Thoracic aorta endothelial cell (primary cell): ENCODE results near the gene DZIP1. TPM values are rescaled to one million over a fixed set of nuclear protein-coding genes. Genes with fewer than 3 reads are reported as not detected.

ENCODE experiments used
- total RNA-seq: library from RNA; depleted of rRNA; stranded (reverse); fragments of >200 nt; gene quantifications from 2 replicates; pipeline ENCODE4 v1.2.3, GENCODE V29; 2012

The DZIP1 gene, protein sequence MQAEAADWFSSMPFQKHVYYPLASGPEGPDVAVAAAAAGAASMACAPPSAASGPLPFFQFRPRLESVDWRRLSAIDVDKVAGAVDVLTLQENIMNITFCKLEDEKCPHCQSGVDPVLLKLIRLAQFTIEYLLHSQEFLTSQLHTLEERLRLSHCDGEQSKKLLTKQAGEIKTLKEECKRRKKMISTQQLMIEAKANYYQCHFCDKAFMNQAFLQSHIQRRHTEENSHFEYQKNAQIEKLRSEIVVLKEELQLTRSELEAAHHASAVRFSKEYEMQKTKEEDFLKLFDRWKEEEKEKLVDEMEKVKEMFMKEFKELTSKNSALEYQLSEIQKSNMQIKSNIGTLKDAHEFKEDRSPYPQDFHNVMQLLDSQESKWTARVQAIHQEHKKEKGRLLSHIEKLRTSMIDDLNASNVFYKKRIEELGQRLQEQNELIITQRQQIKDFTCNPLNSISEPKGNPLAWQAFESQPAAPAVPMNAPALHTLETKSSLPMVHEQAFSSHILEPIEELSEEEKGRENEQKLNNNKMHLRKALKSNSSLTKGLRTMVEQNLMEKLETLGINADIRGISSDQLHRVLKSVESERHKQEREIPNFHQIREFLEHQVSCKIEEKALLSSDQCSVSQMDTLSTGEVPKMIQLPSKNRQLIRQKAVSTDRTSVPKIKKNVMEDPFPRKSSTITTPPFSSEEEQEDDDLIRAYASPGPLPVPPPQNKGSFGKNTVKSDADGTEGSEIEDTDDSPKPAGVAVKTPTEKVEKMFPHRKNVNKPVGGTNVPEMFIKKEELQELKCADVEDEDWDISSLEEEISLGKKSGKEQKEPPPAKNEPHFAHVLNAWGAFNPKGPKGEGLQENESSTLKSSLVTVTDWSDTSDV
- total RNA-seq, result 22.3 and 24.2 TPM in 2 replicates

GRCh38 chr13:95644601-95645052 lies at the start of gene DZIP1:
Gene DZIP1, minus strand, starts transcription at chr13:95644706. Its CDS starts 2,677 bp downstream, at chr13:95642029.

DNA sequence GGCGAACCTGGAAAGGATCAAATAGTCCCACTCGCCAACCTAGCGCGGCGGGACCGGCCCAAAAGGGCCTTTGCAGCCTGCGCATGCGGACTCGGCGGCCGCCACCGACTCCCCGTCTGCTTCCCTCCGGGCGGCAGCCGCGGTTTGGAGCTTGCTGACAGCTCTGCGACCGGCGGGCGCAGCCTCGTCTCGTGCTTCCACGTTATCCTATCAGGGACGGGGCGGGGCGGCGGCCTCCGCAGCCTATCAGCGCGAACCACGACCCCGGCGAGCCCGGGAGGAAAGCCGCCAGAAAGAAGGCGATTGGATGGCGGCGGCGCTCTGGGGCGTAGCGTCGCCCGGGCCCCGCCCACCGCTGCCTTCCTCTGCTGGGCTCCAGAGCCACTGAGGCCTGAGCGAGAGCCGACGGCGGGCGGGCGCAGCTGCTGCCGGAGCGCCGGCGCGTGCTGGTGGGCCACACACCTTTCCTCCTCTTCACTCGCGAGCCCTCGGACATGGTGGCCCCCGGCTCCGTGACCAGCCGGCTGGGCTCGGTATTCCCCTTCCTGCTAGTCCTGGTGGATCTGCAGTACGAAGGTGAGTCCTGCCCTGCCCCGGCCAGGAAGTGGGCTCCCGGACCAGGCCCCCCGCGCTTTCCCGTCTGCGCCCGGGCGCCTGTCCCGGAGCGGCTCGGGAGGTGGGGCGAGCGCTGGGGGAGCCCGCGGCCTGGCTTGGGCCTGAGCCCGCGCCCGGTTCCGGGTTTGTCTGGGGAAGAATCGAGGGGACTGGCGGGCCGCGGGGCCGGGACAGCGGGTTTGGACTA lies 32.5 kb upstream of the DZIP1 start, which contains the start of gene DNAJC3:
DNAJC3 (plus strand) TSS at position 378 of the 802 bp plus-strand sequence; CDS start at position 495, 117 bp downstream.

DNA sequence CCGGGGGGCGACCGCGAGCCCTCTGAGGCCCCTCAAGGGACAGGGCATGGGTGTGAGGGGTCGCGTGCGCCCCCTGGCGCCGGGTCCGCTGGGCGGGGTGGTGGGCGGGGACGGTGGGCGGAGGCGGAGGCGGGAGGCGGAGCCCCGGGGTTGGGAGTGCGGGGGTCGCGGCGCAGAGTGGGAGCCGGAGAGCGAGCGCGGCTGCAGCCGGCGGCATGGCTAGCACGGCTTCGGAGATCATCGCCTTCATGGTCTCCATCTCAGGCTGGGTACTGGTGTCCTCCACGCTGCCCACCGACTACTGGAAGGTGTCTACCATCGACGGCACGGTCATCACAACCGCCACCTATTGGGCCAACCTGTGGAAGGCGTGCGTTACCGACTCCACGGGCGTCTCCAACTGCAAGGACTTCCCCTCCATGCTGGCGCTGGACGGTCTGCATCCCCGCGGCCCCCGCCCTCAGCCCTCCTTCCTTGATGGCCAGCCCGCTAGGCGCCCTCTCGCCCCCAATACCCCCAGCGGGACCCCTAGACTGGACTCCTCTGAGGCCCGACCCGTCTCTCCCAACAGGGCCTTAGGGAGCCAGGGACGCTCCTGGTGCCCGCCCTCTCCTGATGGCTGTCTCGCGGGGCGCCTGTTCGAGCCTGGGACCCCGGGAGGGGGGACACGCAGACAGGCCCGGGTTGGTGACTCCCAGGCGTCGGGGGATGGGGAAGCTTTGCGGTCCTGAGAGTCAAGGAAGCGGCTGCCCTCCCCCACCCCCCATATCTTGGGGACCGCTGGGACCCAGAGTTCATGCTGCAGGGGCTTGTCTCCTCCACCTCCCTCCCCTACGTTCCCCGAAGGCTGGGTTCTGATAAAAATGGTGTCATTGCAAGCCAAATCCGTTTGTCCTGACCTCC lies 91.7 kb downstream of the DZIP1 start, which contains the start of gene CLDN10:
CLDN10 (plus strand) TSS at position 182 of the 903 bp plus-strand sequence; CDS start at position 216, 34 bp downstream.

Other genes with a start within 250 kb of the DZIP1 start
- gene CLDN10, start 92.0 kb downstream of the DZIP1 start, total RNA-seq, result 0.27 and 0.29 TPM in 2 replicates
- gene DNAJC3, start 32.4 kb upstream of the DZIP1 start, total RNA-seq, result 80.6 and 96.9 TPM in 2 replicates